Activated CD8-positive, alpha-beta memory T cell treated with anti-CD3 and anti-CD28 coated beads, Interleukin-2, amount 50 U/mL, for 1 hour (primary cell): ENCODE results near the gene CACNG4.
"Not testable (repeated sequence)": the region's sequence is repeated elsewhere in the genome, so short reads cannot be mapped to it uniquely, and the experiment has no call there.

Source experiments
- DNase-seq: peaks from one replicate; pipeline ENCODE4 v3.0.0-alpha.2; 2020; ENCODE audit errors: extremely low read depth

CACNG4 gene

DNA sequence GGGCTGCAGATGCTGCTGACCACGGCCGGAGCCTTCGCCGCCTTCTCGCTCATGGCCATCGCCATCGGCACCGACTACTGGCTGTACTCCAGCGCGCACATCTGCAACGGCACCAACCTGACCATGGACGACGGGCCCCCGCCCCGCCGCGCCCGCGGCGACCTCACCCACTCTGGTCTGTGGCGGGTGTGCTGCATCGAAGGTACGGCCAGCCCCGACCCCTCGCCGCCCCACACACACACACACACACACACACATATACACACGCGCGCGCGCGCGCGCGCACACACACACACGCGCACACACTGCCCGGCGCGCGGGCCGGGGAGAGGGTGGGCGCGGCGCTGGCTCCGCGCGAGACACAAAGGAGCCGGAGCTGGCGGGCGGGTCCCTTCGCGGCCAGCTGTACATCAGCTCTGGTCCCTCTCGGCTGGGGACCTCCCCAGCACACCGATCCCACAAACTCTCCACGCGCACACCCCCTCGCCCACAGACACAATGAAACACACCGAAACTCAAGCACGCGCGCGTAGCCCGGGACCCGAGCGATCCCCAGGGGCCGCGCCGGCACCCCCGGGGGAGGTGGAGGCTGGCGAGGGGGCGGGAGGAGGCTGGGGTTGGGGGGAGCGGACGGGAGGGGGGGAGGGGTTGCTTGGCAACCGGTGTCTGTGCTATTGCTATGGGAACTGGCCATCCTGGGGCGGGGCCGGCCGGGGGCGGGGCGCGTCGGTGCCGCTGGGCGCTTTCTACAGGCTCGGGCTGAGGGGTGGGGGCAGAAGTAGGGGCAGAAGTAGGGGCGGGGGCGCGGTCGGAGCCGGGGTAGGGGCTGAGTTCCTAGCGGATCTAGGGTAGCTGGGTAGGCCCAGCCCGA lies 658 bp downstream of the CACNG4 start:
- DNase-seq, result no peak

DNA sequence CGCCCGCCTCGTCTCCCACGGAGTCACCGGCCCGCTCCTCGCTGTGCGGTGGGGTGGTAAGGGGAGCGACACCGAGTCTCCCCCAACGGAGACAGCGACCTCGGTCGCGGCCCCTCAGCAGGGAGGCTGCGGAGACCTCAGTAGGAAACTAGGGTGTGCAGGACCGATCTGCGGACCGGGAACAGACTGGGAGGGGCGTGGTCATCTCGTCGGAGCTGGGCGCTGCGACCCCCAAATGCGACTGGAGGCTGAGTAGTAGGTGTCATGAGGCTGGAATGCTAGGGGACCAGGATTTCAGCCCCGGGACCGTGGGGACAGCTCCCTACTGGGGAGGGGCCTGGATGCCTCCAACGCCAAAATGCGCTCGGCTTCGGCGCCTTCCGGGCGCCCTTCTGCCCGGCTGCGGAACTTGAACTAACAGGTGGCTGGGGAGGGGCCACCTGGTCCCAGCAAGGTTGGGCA lies 1.3 kb downstream of the CACNG4 start:
- no peak for DNase-seq

DNA sequence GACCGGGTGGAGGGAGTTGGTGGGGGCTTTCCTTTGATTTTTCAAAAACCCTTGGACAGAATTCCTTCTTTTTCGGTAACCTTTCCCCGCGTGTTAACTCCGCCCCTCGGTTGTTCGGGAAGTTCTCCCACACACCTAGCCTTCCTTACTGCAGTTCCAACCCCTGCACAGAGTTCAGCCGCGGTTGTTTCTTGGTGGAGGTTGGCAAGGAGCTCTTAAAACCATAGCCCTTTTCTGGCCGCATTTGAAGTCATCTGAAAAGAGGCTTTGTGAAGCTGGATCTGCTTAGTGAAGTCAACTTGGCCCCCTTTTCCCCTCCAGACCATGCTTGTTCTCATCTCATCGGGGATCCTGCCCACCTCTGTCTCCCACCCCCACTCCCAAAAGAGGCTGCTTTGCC lies 1.8 kb downstream of the CACNG4 start:
- no peak for DNase-seq

DNA sequence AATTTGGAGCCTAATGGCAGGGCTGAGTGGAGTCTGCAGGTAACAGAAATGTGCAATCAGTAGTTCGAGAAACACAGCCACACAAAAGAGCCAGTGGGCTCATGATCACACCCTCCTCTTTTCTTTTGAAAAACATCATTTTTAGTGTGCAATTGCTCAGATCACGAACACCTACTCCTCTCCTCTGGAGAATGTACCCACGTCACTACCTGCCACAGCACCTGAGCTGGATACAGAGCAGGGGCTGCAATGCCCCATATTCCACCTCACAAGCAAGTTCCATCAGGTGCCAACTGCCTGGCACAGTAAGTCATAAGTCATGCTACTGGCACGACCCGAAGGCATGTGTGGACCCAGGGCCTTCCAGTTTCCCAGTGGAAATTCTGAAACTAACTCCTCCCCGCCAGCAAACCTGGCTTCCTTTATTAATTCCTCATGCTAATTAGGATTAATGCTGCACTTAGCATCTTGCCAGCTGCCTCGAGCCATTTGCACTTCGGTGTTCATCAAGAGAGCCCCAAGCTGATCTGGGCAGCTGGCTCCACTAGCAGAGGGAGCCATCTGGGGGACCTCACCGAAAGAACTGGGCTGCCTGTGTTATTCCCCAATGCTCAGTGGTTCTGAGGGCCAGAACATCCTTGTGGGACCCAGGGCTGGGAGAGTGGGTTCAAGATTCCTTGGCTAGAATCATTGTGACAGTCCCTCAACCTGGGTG lies 2.4 kb downstream of the CACNG4 start:
- DNase-seq, result no peak

DNA sequence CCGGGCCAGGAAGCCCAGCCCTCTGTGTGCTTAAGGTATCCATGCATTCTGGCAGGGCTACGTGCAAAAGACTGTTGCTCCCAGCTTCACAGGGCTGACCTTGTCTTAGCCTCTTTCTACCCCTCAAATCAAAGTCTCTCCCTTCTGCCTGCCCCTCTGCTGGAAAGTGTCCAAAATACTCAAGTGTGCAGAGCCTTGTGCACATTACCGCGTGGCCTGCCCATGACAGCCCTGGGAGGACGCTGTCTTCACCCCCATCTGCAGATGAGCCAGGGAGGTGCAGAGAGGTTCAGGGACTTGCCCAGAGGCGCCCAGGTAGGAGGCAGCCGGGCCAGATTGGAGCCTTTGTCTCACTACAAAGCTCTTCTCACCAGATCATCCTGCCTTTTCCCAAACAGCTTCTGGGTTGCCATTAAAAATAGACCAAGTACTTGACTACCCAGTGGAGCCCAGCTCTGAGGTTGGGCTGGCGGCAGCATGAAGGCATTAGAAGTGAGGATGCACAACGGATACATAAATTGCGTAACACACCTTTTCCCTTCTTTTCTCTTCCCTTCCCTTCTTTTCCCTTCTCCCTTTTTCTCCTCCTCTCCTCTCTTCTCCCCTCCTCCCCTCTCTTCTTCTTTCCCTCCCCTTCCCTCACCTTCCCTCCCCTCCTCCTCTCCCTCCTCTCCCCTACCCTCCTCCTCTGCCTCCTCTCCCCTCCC lies 3.5 kb downstream of the CACNG4 start:
- DNase-seq, result no peak

DNA sequence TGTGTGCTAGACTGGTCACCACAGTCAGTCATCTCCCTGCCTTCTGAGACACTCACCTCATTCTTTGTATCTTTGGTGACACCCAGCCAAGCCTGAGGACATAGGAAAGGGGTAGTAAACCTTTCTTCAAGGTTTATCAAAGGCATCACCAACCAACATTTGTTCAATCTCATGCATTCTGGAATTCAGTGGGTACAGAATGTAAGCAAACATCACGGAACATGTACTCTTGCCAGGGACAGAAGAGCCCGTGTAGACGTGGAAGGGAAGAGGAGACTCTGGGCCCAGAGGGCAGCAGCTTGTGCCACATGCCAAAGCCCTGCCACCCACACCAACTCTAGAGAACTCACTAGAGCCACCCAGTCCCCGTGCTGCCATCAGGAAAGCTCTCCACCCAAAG lies 4.4 kb downstream of the CACNG4 start:
- no peak for DNase-seq

DNA sequence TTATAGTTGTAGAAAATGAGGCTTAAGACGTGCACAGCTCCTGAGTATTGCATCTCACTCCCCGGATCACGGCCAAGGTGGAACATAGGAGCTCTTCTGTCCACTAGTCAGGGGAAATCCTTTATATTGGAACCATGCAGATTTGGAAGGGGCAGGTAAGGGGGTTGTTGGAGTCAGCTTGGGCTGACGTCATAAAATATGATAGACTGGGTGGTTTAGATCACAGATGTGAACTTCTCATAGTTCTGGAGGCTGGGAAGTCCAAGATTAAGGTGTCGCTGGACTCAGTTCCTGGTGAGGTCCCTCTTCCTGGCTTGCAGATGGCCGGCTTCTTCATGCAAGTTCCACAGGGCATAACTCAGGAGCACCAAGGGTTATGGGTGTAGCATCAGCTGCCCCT lies 5.6 kb downstream of the CACNG4 start:
- DNase-seq, result no peak

DNA sequence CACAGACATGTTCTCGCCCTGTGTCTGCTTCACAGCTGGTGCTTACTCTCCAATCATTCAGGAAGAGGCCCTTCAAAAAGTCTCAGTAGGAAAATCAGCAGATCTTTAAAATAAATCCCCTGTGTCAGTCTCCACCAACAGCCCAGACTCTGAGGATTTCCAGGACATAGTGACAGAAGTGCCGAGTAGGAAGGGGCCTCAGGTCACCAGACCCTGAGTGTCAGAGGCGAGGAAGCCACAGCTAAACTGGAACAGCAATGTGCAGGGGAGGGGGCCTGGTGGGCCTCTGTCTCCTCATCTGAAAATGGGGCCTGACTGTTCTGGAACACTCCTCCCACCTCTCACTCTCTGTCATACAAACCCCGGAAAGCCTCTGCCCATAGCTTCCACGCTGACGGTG lies 6.3 kb downstream of the CACNG4 start:
- no peak for DNase-seq

DNA sequence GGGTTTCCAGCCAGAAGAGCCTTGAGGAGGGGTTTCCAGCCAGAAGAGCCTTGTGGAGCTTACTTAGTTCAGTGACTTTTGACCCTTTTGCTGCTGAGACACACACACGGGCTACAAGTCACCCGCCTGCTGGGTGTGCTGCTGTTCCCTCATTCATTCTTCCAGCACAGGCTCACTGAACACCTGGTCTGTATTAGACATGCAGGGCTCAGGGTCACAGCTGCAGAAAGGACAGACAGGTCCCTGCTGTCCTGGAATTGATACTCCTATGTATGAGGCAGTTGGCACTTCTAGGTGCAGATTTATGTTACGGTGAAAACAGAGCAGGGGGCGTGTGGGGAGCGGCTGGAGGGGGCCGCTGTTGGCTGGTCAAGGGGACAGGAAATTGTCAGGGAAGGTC lies 6.8 kb downstream of the CACNG4 start:
- no peak for DNase-seq

DNA sequence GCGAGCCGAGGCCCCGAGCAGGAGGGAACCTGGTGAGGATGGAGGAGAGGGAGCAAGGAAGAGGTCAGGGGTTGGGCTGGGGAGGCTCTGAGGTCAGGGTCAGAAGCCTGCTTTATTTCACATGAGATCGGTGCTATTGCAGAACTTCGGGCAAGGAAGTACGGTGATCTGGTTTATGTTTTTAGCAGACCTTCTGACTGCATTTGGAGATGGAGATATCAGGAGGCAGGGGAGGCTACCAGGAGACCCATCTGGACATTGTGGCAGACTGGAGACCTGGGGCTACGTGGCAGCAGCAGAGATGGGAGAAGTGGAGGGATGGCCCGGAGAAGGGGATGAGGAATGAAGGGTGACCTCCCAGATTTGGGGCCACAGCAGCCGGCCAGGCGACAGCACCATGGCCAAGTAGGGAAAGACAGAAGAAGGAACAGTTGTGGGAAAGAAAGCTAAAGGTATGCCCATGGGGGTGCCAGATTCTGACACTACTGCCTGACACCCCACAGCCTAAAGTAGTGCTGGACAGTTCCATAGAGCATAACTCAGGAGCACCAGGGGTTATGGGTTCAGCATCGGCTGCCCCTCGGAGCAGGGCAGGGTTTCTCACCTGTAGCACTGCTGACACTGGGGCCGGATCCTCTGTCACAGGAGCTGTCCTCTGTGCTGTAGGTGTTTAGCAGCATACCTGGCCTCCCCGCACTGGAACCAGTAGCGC lies 7.4 kb downstream of the CACNG4 start:
- no peak for DNase-seq

DNA sequence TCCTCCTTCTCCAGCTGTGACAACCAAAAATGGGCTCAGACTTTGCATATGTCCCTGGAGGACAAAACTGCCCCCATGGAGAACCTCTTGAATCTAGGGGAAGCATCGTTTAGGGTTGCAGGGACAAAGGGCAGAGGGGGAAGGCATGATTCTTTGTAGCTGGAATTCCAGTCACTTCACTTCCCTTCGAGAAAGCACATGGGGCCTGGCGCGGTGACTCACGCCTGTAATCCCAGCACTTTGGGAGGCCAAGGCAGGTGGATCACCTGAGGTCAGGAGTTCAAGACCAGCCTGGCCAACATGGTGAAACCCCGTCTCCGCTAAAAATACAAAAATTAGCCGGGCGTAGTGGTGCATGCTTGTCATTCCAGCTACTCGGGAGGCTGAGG lies 7.9 kb downstream of the CACNG4 start:
- DNase-seq, result not testable (repeated sequence)

DNA sequence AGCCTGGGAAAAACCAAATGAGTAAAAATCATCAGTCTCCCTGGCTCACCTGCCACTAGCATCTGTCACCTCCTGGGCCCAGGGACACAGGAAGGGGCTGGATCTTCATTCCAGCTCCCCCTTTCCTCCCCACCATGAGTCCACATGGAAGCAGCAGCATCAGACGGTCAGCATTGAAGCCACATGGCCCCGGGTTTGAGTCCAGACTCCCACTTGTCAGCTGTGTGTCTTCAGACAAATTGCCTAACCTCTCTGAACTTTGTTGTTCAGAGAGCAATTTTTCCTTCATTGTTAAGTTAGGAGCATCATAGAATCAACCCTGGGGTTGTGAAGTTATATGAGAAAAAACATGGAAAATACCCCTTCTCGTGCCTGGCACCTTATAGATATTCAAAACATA lies 10.7 kb downstream of the CACNG4 start:
- DNase-seq, result no peak

DNA sequence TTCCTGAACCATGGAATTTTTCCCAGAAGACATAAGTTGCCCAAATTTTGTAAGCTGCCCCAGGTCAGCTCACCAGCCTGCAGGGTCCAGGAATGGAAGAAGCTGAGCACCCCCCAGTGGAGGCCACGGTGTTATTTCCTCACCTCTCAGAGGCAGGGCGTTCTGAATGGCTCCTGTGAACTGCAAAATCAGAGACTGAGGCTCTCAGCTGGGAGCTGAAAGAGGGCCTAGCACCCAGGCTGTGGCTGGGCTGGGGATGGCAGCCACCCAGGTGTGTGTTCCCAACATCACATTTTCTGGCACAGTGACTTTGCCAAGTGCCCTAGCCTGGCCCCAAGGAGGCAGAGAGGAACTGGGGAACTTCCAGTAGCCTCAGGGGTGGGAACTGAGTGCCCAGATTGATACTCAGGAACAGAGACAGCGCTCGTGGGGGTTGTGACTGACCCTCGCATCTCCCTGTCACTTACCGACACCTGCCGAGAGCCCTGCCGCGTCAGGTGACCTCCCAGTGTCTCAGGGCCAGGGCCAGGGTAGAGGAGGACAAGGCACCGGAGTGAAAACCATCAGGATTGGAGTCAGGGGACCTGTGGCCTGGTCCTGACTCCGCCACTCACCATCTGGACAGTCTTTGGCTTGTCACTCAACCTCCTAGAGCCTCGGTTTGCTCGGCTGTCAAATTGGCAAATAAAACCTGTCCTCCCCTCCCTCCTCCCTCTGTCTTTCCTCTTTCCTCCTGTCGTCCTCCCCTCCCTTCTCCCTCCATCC lies 11.3 kb downstream of the CACNG4 start:
- no peak for DNase-seq

DNA sequence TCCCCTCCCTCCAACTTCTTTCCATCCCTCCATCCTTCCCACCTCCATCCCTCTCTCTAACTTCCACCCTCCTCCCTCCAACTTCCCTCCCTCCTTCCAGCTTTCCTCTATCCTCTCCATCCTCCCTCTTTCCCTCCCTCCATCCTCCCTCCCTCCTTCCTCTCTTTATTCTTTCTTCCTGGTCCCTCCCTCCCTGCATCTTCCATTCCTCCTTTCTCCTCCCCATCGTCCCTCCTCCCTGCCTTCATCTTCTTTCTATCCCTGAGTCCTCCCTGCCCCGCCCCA lies 11.8 kb downstream of the CACNG4 start:
- DNase-seq, result no peak

DNA sequence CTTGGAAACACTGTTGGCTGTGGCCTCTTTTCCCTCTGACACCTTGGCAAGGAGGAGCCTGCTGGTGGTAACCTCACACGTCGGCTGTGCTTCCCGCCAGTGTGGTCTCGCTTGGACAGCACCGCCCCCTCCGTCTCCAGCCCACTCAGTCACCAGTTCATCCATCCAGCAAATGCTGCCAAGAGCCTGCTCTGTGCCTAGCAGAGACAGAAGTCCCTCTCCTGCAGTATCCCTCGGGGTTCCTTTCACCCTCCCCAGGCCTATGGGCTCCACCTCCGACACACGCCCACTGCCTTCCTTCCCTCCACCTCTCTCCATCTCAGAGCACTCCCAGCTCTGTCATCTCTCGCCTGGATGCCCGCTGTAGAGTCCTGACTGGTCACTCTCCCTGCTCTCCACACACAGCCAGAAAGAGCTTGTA lies 12.3 kb downstream of the CACNG4 start:
- no peak for DNase-seq

DNA sequence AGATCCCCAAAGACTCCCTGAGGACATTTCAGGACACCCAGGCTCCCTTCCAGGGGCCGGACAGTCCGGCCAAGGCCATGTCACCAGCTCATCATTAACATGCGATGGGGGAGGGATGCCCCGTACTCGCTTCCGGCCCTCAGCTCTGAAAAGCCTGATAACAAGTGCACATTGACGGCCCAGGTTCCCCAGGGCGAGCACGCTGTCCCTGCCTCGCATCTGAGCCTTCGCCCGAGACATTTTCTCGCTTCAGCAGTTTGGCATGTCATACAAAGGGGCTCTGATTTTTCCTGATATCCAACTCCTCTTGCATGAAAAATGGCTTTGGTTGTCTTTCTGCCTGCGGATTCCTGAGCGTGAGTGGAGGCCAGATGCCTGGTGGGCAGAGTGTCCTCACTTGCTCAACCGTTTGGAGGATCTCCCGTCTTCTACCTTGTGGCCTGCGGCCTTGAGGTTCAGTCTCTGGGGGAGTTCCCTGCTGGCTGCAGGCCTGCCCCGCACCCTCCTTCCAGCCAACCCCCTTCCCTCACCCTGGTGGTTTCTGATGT lies 14.1 kb downstream of the CACNG4 start:
- no peak for DNase-seq

DNA sequence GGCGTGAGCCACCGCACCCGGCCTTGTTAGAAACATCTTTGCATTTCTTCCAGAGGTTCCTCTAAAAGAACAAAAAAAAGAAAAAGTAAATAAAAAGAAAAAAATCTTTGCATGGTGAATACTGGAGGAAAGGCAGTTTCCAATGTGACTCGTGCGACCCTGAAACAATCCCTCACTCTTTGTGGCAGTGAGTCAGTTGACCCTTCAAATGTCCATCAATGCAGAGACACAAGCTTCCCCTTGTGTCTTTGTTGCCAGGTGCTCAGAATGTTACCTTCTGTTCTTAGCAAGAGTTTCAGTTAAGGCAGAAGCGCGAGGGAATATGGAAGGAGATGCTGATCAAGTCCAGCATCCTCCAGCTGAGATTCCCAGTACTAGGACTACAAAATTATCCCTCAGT lies 16.4 kb downstream of the CACNG4 start:
- DNase-seq, result no peak

DNA sequence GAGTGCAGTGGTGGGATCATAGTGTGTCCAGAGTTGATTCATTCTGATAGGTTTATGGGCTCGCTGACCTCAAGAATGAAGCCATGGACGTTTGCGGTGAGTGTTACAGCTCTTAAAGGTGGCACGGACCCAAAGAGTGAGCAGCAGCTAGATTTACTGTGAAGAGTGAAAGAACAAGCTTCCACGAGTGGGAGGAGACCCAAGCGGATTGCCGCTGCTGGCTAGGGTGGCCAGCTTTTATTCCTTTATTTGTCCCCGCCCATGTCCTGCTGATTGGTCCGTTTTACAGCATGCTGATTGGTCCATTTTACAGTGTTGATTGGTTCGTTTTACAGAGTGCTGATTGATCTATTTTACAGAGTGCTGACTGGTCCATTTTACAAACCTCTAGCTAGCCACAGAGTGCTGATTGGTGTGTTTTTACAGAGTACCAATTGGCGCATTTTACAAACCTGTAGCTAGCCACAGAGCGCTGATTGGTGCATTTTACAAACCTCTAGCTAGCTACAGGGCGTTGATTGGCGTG lies 17.5 kb downstream of the CACNG4 start:
- no peak for DNase-seq

DNA sequence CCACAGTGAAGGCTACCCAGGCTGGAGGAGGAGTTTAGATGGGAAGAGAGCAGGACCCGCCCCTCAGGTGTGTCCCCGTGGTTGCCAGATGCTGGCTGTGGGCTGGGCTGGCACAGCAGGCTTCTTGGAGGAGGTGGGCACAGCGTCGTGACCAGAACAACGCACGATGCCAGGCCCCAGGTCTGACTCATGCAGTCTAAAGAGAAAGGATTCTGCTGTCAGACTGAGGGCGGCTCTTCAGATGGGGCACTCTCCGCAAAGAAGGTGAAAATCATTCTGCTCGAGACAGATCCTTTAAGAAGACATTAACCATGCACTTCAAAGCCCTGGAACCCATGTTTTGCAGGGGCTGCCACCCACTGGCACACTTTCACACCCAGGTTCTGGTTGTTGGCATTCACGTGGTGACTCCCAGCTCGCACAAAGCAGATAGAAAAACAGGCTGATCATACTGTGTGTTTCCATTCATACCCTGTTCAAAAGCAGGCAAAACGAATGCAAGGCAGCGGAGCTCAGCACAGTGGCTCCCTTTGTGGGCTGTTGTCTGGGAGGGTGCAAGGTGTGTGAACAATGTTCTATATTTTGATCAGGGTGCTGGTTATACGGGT lies 19.0 kb downstream of the CACNG4 start:
- DNase-seq, result no peak

DNA sequence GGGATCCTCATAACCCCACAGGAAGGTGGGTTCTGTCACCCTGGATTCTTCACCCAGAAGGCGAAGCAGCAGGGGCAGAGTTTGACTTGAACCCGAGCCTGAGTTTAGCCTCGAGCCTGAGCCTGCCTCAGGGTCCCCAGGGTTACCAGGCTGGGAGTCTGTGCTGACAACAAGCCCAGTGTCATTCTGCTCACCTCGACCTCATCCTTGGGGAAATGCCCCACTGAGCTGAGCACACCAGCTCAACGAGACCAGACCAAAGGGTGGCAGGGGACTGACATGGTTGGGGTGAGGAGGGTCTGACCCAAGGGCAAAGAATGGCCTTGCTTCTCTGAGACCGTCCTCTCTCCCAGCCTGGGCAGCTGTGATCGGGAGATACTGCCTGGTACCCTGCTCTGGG lies 20.2 kb downstream of the CACNG4 start:
- DNase-seq, result no peak
